Measurements from ENCODE around the gene FILIP1L. TPM values are rescaled to one million over a fixed set of nuclear protein-coding genes. Genes with fewer than 3 reads are reported as not detected.

FILIP1L gene
- total RNA-seq, 1 donor from 2014 or later, result 19.4 TPM

- Mint-ChIP-seq H3K27ac (no peak overlapping the region), H3K9me3 (ENCODE audit: low read depth) (no peaks in the 10 kb centered on the region), H3K36me3 (ENCODE audit: insufficient read depth) (no peaks in the 10 kb centered on the region), H3K27me3 (no peaks in the 10 kb centered on the region), H3K4me1 (ENCODE audit: low read depth) (peaks cover 47% of the 10 kb centered on the region), H3K4me3 (ENCODE audit: low read depth) (no peak overlapping the region)
- TF ChIP-seq, protein P1, sequence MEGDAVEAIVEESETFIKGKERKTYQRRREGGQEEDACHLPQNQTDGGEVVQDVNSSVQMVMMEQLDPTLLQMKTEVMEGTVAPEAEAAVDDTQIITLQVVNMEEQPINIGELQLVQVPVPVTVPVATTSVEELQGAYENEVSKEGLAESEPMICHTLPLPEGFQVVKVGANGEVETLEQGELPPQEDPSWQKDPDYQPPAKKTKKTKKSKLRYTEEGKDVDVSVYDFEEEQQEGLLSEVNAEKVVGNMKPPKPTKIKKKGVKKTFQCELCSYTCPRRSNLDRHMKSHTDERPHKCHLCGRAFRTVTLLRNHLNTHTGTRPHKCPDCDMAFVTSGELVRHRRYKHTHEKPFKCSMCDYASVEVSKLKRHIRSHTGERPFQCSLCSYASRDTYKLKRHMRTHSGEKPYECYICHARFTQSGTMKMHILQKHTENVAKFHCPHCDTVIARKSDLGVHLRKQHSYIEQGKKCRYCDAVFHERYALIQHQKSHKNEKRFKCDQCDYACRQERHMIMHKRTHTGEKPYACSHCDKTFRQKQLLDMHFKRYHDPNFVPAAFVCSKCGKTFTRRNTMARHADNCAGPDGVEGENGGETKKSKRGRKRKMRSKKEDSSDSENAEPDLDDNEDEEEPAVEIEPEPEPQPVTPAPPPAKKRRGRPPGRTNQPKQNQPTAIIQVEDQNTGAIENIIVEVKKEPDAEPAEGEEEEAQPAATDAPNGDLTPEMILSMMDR (IDR thresholded peaks at IDR 0.05; ENCODE audit: unreplicated experiment), result no peak
- no peak for DNase-seq (ENCODE audit: low spot score, unreplicated experiment)
These were observed 71.0 kb downstream of the FILIP1L start for GRCh38 chr3:100043271-100043670.

GRCh38 chr3:100042166-100042981 is 71.9 kb downstream of the FILIP1L start:
- peaks cover 45% of the 10 kb centered on the region for H3K4me1 Mint-ChIP-seq (ENCODE audit: low read depth)
- no peak for DNase-seq (ENCODE audit: low spot score, unreplicated experiment)
- peak overlapping the region; percentile 59 for H3K27ac Mint-ChIP-seq
- no peak overlapping the region for H3K4me3 Mint-ChIP-seq (ENCODE audit: low read depth)
- H3K27me3 Mint-ChIP-seq, result no peaks in the 10 kb centered on the region
- TF ChIP-seq, protein P1 (IDR thresholded peaks at IDR 0.05; ENCODE audit: unreplicated experiment), result no peak
- H3K36me3 Mint-ChIP-seq (ENCODE audit: insufficient read depth), result no peaks in the 10 kb centered on the region
- H3K9me3 Mint-ChIP-seq (ENCODE audit: low read depth), result no peaks in the 10 kb centered on the region

DNA sequence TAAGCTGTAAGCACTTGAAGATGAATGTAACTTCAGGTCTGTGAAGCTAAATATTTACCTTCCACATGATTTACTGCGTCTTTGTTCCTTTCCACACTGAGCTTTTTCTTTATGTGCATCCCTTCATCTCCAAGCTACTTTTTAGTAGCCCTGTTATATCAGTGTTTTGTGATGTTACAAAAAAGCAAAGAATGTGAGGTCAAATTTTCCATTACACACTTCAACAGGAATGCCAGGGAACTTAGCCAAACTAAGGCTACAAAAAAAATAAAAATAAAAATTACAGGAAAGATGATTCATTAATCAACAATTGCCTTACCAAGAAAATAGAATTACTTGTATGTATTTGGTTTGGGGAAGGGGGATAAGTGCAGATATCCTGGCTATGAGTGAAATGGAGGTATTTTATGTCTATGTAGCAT is 73.0 kb downstream of the FILIP1L start:
- Mint-ChIP-seq H3K27ac (peak overlapping the region; percentile 71), H3K27me3 (no peaks in the 10 kb centered on the region), H3K9me3 (ENCODE audit: low read depth) (no peaks in the 10 kb centered on the region), H3K36me3 (ENCODE audit: insufficient read depth) (no peaks in the 10 kb centered on the region), H3K4me3 (ENCODE audit: low read depth) (no peak overlapping the region), H3K4me1 (ENCODE audit: low read depth) (peaks cover 42% of the 10 kb centered on the region)
- no peak for DNase-seq (ENCODE audit: low spot score, unreplicated experiment)
- TF ChIP-seq, protein P1 (IDR thresholded peaks at IDR 0.05; ENCODE audit: unreplicated experiment), result no peak

GRCh38 chr3:100040451-100041225 is 73.7 kb downstream of the FILIP1L start:
- H3K36me3 Mint-ChIP-seq (ENCODE audit: insufficient read depth), result no peaks in the 10 kb centered on the region
- no peak for DNase-seq (ENCODE audit: low spot score, unreplicated experiment)
- peak overlapping the region; percentile 71 for H3K27ac Mint-ChIP-seq
- H3K27me3 Mint-ChIP-seq, result no peaks in the 10 kb centered on the region
- TF ChIP-seq, protein P1 (IDR thresholded peaks at IDR 0.05; ENCODE audit: unreplicated experiment), result no peak
- H3K4me1 Mint-ChIP-seq (ENCODE audit: low read depth), result peaks cover 37% of the 10 kb centered on the region
- no peaks in the 10 kb centered on the region for H3K9me3 Mint-ChIP-seq (ENCODE audit: low read depth)
- H3K4me3 Mint-ChIP-seq (ENCODE audit: low read depth), result no peak overlapping the region

DNA sequence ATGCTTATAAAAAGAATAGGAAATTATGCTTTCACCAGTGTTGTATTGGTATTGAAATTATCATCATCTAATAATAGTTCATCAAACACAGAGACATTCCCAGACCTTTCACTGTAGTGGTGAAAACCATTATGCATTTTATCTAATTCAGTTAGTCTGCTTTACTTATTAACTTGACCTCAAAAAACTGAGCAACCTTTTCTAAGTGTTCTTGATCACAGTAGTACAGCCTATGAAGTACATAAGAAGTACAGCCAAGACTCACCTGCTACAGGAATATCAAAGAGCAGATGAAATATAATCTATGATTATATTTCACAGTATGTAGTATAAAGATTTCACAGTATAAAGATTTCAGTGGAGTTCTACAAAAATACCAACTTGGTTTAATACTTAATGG is 75.2 kb downstream of the FILIP1L start:
- H3K4me1 Mint-ChIP-seq (ENCODE audit: low read depth), result peaks cover 43% of the 10 kb centered on the region
- H3K4me3 Mint-ChIP-seq (ENCODE audit: low read depth), result no peak overlapping the region
- TF ChIP-seq, protein P1 (IDR thresholded peaks at IDR 0.05; ENCODE audit: unreplicated experiment), result no peak
- H3K9me3 Mint-ChIP-seq (ENCODE audit: low read depth), result no peaks in the 10 kb centered on the region
- no peak for DNase-seq (ENCODE audit: low spot score, unreplicated experiment)
- H3K27ac Mint-ChIP-seq, result no peak overlapping the region
- H3K27me3 Mint-ChIP-seq, result no peaks in the 10 kb centered on the region
- H3K36me3 Mint-ChIP-seq (ENCODE audit: insufficient read depth), result no peaks in the 10 kb centered on the region

Data from progenitor cell of endocrine pancreas (in vitro differentiated cells).